OCI-LY3 (cell line): ENCODE data around the gene IL1R1.
"Not testable (repeated sequence)": the region's sequence is repeated elsewhere in the genome, so short reads cannot be mapped to it uniquely, and the experiment has no call there.

Experiments used
- CTCF ChIP-seq: fragments of 200-600, 300-600 bp; sonication (generic); IDR thresholded peaks from 2 replicates; pipeline ENCODE4 v1.5.1; 2014; ENCODE audit warnings: antibody characterized with exemption, low read length, low read depth
- EZH2phosphoT487 ChIP-seq: fragments of 200-600 bp; shearing (Covaris generic); IDR thresholded peaks from 2 replicates; pipeline ENCODE4 v1.6.1; 2018; ENCODE audit warnings: antibody characterized with exemption, mixed run types, low read depth

GRCh38 chr2:102124421-102124820 is 18.1 kb upstream of the IL1R1 start:
- TF ChIP-seq CTCF, EZH2phosphoT487: not testable (repeated sequence)
